ENCODE measurements around the gene PLEKHG4. TPM values are rescaled to one million over a fixed set of nuclear protein-coding genes. Genes with fewer than 3 reads are reported as not detected.

Gene PLEKHG4
- polyA plus RNA-seq, 1 of the 3 experiments (the other 2 are of a cell fraction) = 65.5 TPM

- peak overlapping the region; percentile 61 to 96; a peak in 3 of 4 replicates for H3K27ac ChIP-seq (ENCODE audit: low read depth in 2 of 2, low read length in 1 of 2)
- 79% methylated on average over 4 of the region's 4 CpGs for WGBS (ENCODE audit: low lambda C conversion rate)
- peaks cover 41% of the 10 kb centered on the region for H3F3A ChIP-seq (replicated peaks; ENCODE audit: insufficient read depth)
- ChIA-PET CTCF (interaction anchor here (1.2 to 2.1 kb wide), 2 partner anchors 88 to 290 kb away, joined by 4 to 5 read pairs; no protein-coding TSS in a partner anchor), POLR2A (no interaction called here)
- peaks cover 12 to 14% of the 10 kb centered on the region in 2 experiments for H3K36me3 ChIP-seq (replicated peaks in 1 of 2; ENCODE audit: control insufficient read depth in 1 of 2, insufficient read depth in 2 of 2, low read length in 1 of 2)
- peaks cover 40 to 59% of the 10 kb centered on the region in 2 experiments for H3K4me1 ChIP-seq (ENCODE audit: control insufficient read depth in 1 of 2, insufficient read depth in 2 of 2, low read depth in 1 of 2, low read length in 1 of 2)
- no peak overlapping the region for H2AFZ ChIP-seq (ENCODE audit: low read depth)
- H3K4me3 ChIP-seq (ENCODE audit: low read depth in 2 of 2, low read length in 1 of 2) = peak overlapping the region in 1 of 2 experiments; percentile 17; a peak in 1 of 4 replicates
- H3K9ac ChIP-seq = peak overlapping the region; percentile 46; the same call in 1 of the 2 replicates
- no peak for TF ChIP-seq SIN3A (IDR thresholded peaks at IDR 0.05; ENCODE audit: borderline replicate concordance, low read depth, low read length)
- TF ChIP-seq, protein P1, sequence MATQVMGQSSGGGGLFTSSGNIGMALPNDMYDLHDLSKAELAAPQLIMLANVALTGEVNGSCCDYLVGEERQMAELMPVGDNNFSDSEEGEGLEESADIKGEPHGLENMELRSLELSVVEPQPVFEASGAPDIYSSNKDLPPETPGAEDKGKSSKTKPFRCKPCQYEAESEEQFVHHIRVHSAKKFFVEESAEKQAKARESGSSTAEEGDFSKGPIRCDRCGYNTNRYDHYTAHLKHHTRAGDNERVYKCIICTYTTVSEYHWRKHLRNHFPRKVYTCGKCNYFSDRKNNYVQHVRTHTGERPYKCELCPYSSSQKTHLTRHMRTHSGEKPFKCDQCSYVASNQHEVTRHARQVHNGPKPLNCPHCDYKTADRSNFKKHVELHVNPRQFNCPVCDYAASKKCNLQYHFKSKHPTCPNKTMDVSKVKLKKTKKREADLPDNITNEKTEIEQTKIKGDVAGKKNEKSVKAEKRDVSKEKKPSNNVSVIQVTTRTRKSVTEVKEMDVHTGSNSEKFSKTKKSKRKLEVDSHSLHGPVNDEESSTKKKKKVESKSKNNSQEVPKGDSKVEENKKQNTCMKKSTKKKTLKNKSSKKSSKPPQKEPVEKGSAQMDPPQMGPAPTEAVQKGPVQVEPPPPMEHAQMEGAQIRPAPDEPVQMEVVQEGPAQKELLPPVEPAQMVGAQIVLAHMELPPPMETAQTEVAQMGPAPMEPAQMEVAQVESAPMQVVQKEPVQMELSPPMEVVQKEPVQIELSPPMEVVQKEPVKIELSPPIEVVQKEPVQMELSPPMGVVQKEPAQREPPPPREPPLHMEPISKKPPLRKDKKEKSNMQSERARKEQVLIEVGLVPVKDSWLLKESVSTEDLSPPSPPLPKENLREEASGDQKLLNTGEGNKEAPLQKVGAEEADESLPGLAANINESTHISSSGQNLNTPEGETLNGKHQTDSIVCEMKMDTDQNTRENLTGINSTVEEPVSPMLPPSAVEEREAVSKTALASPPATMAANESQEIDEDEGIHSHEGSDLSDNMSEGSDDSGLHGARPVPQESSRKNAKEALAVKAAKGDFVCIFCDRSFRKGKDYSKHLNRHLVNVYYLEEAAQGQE (IDR thresholded peaks at IDR 0.05; ENCODE audit: low read depth, low read length) = no peak
- no peak for TF ChIP-seq ELF1 (IDR thresholded peaks at IDR 0.05)
- TF ChIP-seq TAF1 (IDR thresholded peaks at IDR 0.05; ENCODE audit: borderline replicate concordance, low read depth, low read length) = no peak
- TF ChIP-seq GABPA (IDR thresholded peaks at IDR 0.05; ENCODE audit: low read depth) = no peak
- no peak for TF ChIP-seq POLR2AphosphoS5 (IDR thresholded peaks at IDR 0.05; ENCODE audit: low read depth, low read length)
- no peak for TF ChIP-seq RCOR1 (IDR thresholded peaks at IDR 0.05; ENCODE audit: low read length)
- TF ChIP-seq EP300 (IDR thresholded peaks at IDR 0.05; ENCODE audit: borderline replicate concordance in 1 of 2, low read depth in 1 of 2, low read length in 1 of 2) = no peak
- TF ChIP-seq CTCF (IDR thresholded peaks at IDR 0.05) = no peak
- H3K4me2 ChIP-seq = peak overlapping the region; percentile 98
- no peak for DNase-seq
- no peaks in the 10 kb centered on the region for H3K9me2 ChIP-seq
- no peaks in the 10 kb centered on the region for H3K9me3 ChIP-seq
- no peaks in the 10 kb centered on the region for H3K27me3 ChIP-seq (ENCODE audit: insufficient read depth)
- H4K20me1 ChIP-seq (ENCODE audit: insufficient read depth) = no peaks in the 10 kb centered on the region
- peaks cover 72% of the 10 kb centered on the region for H3K79me2 ChIP-seq (ENCODE audit: insufficient read depth)
Observed at GRCh38 chr16:67243481-67243880, 35.9 kb upstream of the PLEKHG4 start.

Data from SK-N-SH (cell line).